Esophagus muscularis mucosa (tissue), 3 donors: ENCODE results near the gene XXYLT1.

ENCODE experiments used
- EP300 ChIP-seq: sonication (generic); formaldehyde crosslinking; IDR thresholded peaks from one replicate; pipeline ENCODE4 v1.6.1; 2017; ENCODE audit warnings: antibody characterized with exemption
- TF ChIP-seq, protein P1 (sequence below), 3 experiments: fragments of 200-600 bp in 2 of 3; fragments of 450-650 bp in 1 of 3; sonication (generic) in 2 of 3; IDR thresholded peaks; one replicate each; pipeline ENCODE4 v1.5.1; 2017 to 2019; ENCODE audit warnings: antibody characterized with exemption in 3 of 3, mild to moderate bottlenecking in 2 of 3, moderate library complexity in 1 of 3

DNA sequence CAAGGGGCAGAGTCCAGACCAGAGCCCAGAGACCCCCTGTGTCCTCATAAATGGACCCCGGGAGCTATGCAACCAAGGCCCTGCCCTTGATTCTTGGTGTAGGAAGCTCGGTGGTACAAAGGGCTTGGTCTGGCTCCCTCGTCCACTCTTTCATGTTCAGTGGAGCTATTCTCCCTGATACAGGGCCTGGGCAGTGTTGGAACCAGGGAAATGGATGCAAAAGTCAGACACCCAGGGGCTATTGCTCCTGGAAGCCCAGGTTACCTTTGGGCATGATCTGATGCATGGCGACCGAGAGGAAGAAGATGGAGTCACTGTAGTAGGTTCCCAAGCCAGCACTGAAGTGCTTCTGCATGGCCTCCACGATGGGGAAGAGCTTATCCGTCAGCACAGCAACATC, 44.5 kb downstream of the XXYLT1 start:
- TF ChIP-seq, protein P1, sequence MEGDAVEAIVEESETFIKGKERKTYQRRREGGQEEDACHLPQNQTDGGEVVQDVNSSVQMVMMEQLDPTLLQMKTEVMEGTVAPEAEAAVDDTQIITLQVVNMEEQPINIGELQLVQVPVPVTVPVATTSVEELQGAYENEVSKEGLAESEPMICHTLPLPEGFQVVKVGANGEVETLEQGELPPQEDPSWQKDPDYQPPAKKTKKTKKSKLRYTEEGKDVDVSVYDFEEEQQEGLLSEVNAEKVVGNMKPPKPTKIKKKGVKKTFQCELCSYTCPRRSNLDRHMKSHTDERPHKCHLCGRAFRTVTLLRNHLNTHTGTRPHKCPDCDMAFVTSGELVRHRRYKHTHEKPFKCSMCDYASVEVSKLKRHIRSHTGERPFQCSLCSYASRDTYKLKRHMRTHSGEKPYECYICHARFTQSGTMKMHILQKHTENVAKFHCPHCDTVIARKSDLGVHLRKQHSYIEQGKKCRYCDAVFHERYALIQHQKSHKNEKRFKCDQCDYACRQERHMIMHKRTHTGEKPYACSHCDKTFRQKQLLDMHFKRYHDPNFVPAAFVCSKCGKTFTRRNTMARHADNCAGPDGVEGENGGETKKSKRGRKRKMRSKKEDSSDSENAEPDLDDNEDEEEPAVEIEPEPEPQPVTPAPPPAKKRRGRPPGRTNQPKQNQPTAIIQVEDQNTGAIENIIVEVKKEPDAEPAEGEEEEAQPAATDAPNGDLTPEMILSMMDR (IDR thresholded peaks at IDR 0.05): no peak
- TF ChIP-seq EP300: no peak
